ENCODE results near the gene TOGARAM1. TPM values are rescaled to one million over a fixed set of nuclear protein-coding genes. Genes with fewer than 3 reads are reported as not detected.

TOGARAM1 gene
- total and polyA plus RNA-seq, 2 experiments from 2014 or later = 10.5 to 12.2 TPM

- Histone ChIP-seq H3K9me3 (ENCODE audit: low read depth) (no peaks in the 10 kb centered on the region), H3K4me3 (peak overlapping the region; percentile 95), H3K27ac (peak overlapping the region; percentile 90), H3K4me1 (ENCODE audit: insufficient read depth) (peaks cover 30% of the 10 kb centered on the region), H3K4me2 (ENCODE audit: unreplicated experiment) (peak overlapping the region; percentile 98), H3K9ac (peak overlapping the region; percentile 93), H3K27me3 (replicated peaks; ENCODE audit: insufficient read depth) (no peaks in the 10 kb centered on the region), H2AFZ (peak overlapping the region; percentile 21), H3K36me3 (ENCODE audit: low read depth) (no peaks in the 10 kb centered on the region), H3K9me2 (ENCODE audit: insufficient read depth) (no peaks in the 10 kb centered on the region), H4K20me1 (ENCODE audit: insufficient read depth) (peaks cover 3% of the 10 kb centered on the region; the same call in 1 of the 2 replicates), H3F3A (ENCODE audit: insufficient read depth) (peaks cover 28% of the 10 kb centered on the region), H3K79me2 (ENCODE audit: insufficient read depth) (peaks cover 95% of the 10 kb centered on the region)
- no peak for TF ChIP-seq EZH2phosphoT487 (IDR thresholded peaks at IDR 0.05; ENCODE audit: insufficient read depth, low read depth)
- no peak for TF ChIP-seq EZH2 (IDR thresholded peaks at IDR 0.05; ENCODE audit: insufficient read depth, poor library complexity, severe bottlenecking)
- in situ Hi-C loops (cut with MboI) = no loop called here
- DNase-seq = no peak
- WGBS, 2 experiments (ENCODE audit: low coverage in 1 of 2, low lambda C conversion rate in 2 of 2, missing lambda C conversion rate in 2 of 2) = 38 to 40% methylated on average over 3 of the region's 3 CpGs
Observed at GRCh38 chr14:44959538-44959937, 2.5 kb upstream of the TOGARAM1 start.

- in situ Hi-C loops (cut with MboI) = no loop called here
- peak overlapping the region; percentile 98 for H3K4me2 ChIP-seq (ENCODE audit: unreplicated experiment)
- H3K9me3 ChIP-seq (ENCODE audit: low read depth) = no peaks in the 10 kb centered on the region
- peaks cover 32% of the 10 kb centered on the region for H3K4me1 ChIP-seq (ENCODE audit: insufficient read depth)
- H3K9ac ChIP-seq = peak overlapping the region; percentile 93
- peak overlapping the region; percentile 21 for H2AFZ ChIP-seq
- TF ChIP-seq EZH2 (IDR thresholded peaks at IDR 0.05; ENCODE audit: insufficient read depth, poor library complexity, severe bottlenecking) (no peak), EZH2phosphoT487 (IDR thresholded peaks at IDR 0.05; ENCODE audit: insufficient read depth, low read depth) (no peak)
- H3K4me3 ChIP-seq = peak overlapping the region; percentile 95
- WGBS, 2 experiments (ENCODE audit: low coverage in 1 of 2, low lambda C conversion rate in 2 of 2, missing lambda C conversion rate in 2 of 2) = 21 to 29% methylated on average over 2 of the region's 2 CpGs
- no peaks in the 10 kb centered on the region for H3K36me3 ChIP-seq (ENCODE audit: low read depth)
- no peaks in the 10 kb centered on the region for H3K9me2 ChIP-seq (ENCODE audit: insufficient read depth)
- H3K79me2 ChIP-seq (ENCODE audit: insufficient read depth) = peaks cover 95% of the 10 kb centered on the region
- peaks cover 28% of the 10 kb centered on the region for H3F3A ChIP-seq (ENCODE audit: insufficient read depth)
- H4K20me1 ChIP-seq (ENCODE audit: insufficient read depth) = no peaks in the 10 kb centered on the region; the same call in 1 of the 2 replicates
- peak; percentile 56 for DNase-seq
- peak overlapping the region; percentile 90 for H3K27ac ChIP-seq
- H3K27me3 ChIP-seq (replicated peaks; ENCODE audit: insufficient read depth) = no peaks in the 10 kb centered on the region
Observed at GRCh38 chr14:44960146-44960545, 1.8 kb upstream of the TOGARAM1 start.

- peaks cover 95% of the 10 kb centered on the region for H3K79me2 ChIP-seq (ENCODE audit: insufficient read depth)
- H3F3A ChIP-seq (ENCODE audit: insufficient read depth) = peaks cover 28% of the 10 kb centered on the region
- peak overlapping the region; percentile 90 for H3K27ac ChIP-seq
- H3K4me3 ChIP-seq = peak overlapping the region; percentile 95
- WGBS, 2 experiments (ENCODE audit: low coverage in 1 of 2, low lambda C conversion rate in 2 of 2, missing lambda C conversion rate in 2 of 2) = 0 to 1% methylated on average over 3 of the region's 3 CpGs
- no peak for TF ChIP-seq EZH2phosphoT487 (IDR thresholded peaks at IDR 0.05; ENCODE audit: insufficient read depth, low read depth)
- TF ChIP-seq EZH2 (IDR thresholded peaks at IDR 0.05; ENCODE audit: insufficient read depth, poor library complexity, severe bottlenecking) = no peak
- H3K4me1 ChIP-seq (ENCODE audit: insufficient read depth) = peaks cover 37% of the 10 kb centered on the region
- no peaks in the 10 kb centered on the region for H3K36me3 ChIP-seq (ENCODE audit: low read depth)
- H3K4me2 ChIP-seq (ENCODE audit: unreplicated experiment) = peak overlapping the region; percentile 98
- no peaks in the 10 kb centered on the region for H3K9me3 ChIP-seq (ENCODE audit: low read depth)
- peak; percentile 58 for DNase-seq
- H3K9ac ChIP-seq = peak overlapping the region; percentile 93
- no peaks in the 10 kb centered on the region; the same call in 1 of the 2 replicates for H4K20me1 ChIP-seq (ENCODE audit: insufficient read depth)
- H3K9me2 ChIP-seq (ENCODE audit: insufficient read depth) = no peaks in the 10 kb centered on the region
- in situ Hi-C loops (cut with MboI) = no loop called here
- peak overlapping the region; percentile 89 for H2AFZ ChIP-seq
- H3K27me3 ChIP-seq (replicated peaks; ENCODE audit: insufficient read depth) = no peaks in the 10 kb centered on the region
Observed at GRCh38 chr14:44960646-44961045, 1.3 kb upstream of the TOGARAM1 start.

GRCh38 chr14:44961151-44961553, 838 bp upstream of the TOGARAM1 start:
- peak overlapping the region; percentile 90 for H3K27ac ChIP-seq
- H3K9me2 ChIP-seq (ENCODE audit: insufficient read depth) = no peaks in the 10 kb centered on the region
- TF ChIP-seq EZH2 (IDR thresholded peaks at IDR 0.05; ENCODE audit: insufficient read depth, poor library complexity, severe bottlenecking) = no peak
- no peak for TF ChIP-seq EZH2phosphoT487 (IDR thresholded peaks at IDR 0.05; ENCODE audit: insufficient read depth, low read depth)
- H3K4me2 ChIP-seq (ENCODE audit: unreplicated experiment) = peak overlapping the region; percentile 98
- peak; percentile 85 for DNase-seq
- WGBS, 2 experiments (ENCODE audit: low coverage in 1 of 2, low lambda C conversion rate in 2 of 2, missing lambda C conversion rate in 2 of 2) = 1 to 2% methylated on average over 12 to 14 of the region's 14 CpGs
- H3K4me3 ChIP-seq = peak overlapping the region; percentile 95
- H4K20me1 ChIP-seq (ENCODE audit: insufficient read depth) = no peaks in the 10 kb centered on the region; the same call in 1 of the 2 replicates
- H3K9ac ChIP-seq = peak overlapping the region; percentile 93
- H3F3A ChIP-seq (ENCODE audit: insufficient read depth) = peaks cover 28% of the 10 kb centered on the region
- no peaks in the 10 kb centered on the region for H3K9me3 ChIP-seq (ENCODE audit: low read depth)
- H3K79me2 ChIP-seq (ENCODE audit: insufficient read depth) = peaks cover 95% of the 10 kb centered on the region
- in situ Hi-C loops (cut with MboI) = no loop called here
- peak overlapping the region; percentile 89 for H2AFZ ChIP-seq
- no peaks in the 10 kb centered on the region for H3K36me3 ChIP-seq (ENCODE audit: low read depth)
- H3K27me3 ChIP-seq (replicated peaks; ENCODE audit: insufficient read depth) = no peaks in the 10 kb centered on the region
- peaks cover 40% of the 10 kb centered on the region for H3K4me1 ChIP-seq (ENCODE audit: insufficient read depth)

All from GM23248 (cell line).